ENCODE data around the gene PRKCH. TPM values are rescaled to one million over a fixed set of nuclear protein-coding genes. Genes with fewer than 3 reads are reported as not detected.

PRKCH gene
- total RNA-seq, 1 experiment from 2014 or later: 3.5 TPM

- DNase-seq (ENCODE audit: low spot score): no peak
Observed at GRCh38 chr14:61337893-61338292, 16.5 kb downstream of the PRKCH start.

GRCh38 chr14:61338457-61338856, 17.1 kb downstream of the PRKCH start:
- no peak for DNase-seq (ENCODE audit: low spot score)

DNA sequence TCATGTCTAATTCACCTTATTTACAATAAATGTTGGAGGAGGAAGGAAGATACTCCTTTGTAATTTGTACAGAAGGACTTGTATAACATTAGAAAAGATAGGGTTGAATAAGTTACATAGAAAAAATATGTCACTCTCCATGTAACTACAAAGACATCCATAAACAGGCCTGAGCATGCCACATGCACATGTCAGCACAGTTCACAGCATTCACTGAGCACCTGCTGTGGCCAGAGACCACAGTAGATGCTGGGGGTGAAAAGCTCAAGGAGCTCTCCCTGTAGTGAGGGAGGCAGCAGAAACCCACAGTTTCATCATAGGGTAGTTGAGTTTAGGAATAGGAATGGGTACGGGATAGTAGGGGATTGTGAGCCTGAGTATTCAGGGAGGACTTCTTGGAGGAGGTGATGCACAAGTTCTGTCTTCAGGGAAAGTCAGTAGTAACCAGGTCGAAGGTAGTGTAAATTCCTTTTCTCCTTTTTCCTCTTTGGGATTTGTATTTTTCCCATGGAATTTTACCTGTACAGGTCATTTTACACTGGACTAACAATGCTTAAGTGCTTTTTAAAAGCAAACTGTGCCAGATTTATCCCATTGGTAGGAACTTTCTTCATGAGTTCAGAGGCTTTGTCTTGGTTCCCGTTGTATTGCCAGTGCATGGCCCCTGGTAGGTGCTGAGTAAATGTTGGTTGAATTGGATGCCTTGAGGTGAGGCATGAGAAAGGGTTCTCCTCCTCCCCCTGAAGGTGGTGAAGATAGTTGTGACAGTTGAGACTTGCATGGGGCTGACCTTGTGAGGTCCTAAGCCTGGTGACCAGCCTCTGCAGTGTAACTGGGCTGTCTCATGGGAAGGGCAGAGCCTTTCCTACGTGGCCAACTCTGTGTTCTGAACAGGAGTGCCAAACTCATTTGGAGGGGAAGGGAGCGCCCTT, 20.2 kb downstream of the PRKCH start:
- no peak for DNase-seq (ENCODE audit: low spot score)

GRCh38 chr14:61342486-61342885, 21.1 kb downstream of the PRKCH start:
- no peak for DNase-seq (ENCODE audit: low spot score)

DNA sequence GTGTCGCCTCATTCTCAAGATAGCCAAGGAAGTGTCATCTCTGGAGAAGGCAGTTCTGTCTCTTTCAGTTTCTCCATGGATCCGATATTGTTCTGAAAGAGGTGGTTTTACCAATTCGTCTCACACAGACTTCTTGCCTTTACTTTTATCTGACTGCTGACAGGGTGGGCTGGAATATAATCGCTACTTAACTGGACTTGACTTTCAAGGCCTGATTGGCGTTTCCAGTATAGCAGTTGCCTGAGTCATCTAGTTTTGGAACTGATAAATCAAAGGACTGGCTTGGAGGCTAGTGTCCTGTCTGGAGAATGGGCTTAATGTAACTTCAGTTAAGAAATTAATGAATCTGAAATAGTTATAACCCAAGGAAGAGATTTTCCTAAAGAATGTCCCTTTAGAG, 21.6 kb downstream of the PRKCH start:
- no peak for DNase-seq (ENCODE audit: low spot score)

GRCh38 chr14:61343471-61343870, 22.1 kb downstream of the PRKCH start:
- no peak for DNase-seq (ENCODE audit: low spot score)

DNA sequence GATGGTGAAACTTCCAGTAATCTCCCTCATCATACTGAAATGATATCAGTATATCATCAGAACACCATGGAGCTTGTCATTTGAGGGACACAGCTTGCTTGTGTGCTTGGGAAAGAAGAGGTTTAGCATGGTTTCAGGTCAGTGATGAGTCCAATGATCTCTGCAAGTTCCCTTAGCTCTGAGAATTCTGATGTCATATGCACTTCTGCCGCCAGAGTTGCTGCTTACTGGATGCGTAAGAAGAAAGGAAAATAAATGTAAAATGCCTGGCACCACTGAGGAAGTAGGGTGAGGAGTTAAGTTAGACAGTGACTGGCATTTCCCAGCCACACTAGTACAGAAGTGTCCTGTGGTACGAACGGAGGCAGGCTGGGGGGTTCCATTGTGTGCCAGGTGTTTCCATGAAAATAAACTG, 22.6 kb downstream of the PRKCH start:
- DNase-seq (ENCODE audit: low spot score): no peak

- DNase-seq (ENCODE audit: low spot score): no peak
Observed at GRCh38 chr14:61344437-61345150, 23.2 kb downstream of the PRKCH start.

- DNase-seq (ENCODE audit: low spot score): no peak
Observed at GRCh38 chr14:61345151-61345482, 23.7 kb downstream of the PRKCH start.

GRCh38 chr14:61346221-61346620, 24.8 kb downstream of the PRKCH start:
- no peak for DNase-seq (ENCODE audit: low spot score)

DNA sequence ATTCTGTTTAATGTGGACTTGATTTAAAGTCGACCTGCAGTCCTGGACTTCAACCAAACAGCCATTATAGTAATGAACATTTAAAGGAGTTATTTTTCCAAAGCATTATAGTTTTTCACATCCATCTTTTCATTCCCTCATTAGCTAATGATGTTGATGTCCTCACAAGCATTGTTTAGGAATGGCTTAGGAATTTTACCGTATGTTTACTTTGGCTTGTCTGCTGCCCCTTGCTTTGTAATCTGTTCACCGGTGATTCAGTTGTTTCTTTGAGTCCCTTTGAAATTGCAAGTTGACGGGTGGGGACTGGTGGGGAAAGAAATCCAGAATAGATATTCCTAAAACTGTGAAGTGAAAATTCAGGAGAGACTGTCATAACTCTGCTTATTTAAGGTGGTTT, 25.4 kb downstream of the PRKCH start:
- peak; percentile 6 for DNase-seq (ENCODE audit: low spot score)

- no peak for DNase-seq (ENCODE audit: low spot score)
Observed at GRCh38 chr14:61347826-61348443, 26.6 kb downstream of the PRKCH start.

GRCh38 chr14:61350427-61351270, 29.3 kb downstream of the PRKCH start:
- DNase-seq (ENCODE audit: low spot score): no peak

GRCh38 chr14:61351477-61351876, 30.1 kb downstream of the PRKCH start:
- DNase-seq (ENCODE audit: low spot score): no peak

DNA sequence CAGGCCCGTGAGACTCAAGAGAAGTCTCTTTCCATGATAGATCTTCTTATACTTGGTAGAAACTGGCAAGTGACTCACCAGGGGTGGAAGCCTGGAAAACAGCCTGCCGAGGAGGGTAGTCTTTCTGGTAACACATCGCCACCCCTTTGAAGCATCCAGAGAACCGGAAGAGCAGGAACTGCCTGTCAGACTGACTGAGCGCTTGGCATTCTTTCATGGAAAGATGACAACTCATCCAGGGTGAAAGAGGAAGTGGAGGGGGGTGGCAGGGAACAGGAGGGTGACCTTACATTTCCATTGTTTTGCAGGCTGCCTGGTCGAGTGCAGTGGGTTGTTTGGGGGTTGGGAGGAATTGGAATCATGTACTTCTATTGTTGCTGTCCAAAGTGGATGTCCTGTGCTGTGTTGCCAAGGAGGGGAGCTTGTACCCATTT, 34.5 kb downstream of the PRKCH start:
- peak; percentile 88 for DNase-seq (ENCODE audit: low spot score)

GRCh38 chr14:61357123-61357522, 35.7 kb downstream of the PRKCH start:
- DNase-seq (ENCODE audit: low spot score): no peak

- DNase-seq (ENCODE audit: low spot score): no peak
Observed at GRCh38 chr14:61358554-61359226, 37.3 kb downstream of the PRKCH start.

- no peak for DNase-seq (ENCODE audit: low spot score)
Observed at GRCh38 chr14:61360796-61361525, 39.6 kb downstream of the PRKCH start.

- DNase-seq (ENCODE audit: low spot score): peak; percentile 8
Observed at GRCh38 chr14:61362072-61362750, 40.8 kb downstream of the PRKCH start.

- DNase-seq (ENCODE audit: low spot score): no peak
Observed at GRCh38 chr14:61364243-61364642, 42.9 kb downstream of the PRKCH start.

Measured in A172 (cell line).